Testis (tissue), 3 donors: ENCODE data around the gene AAK1. TPM values are rescaled to one million over a fixed set of nuclear protein-coding genes. Genes with fewer than 3 reads are reported as not detected.

Experiments used
- DNase-seq: peaks from one replicate; pipeline ENCODE4 v3.0.0-alpha.2; 2019
- H3K27ac ChIP-seq, 2 donors: fragments of 200-600 bp; sonication (generic); one replicate each; pipeline ENCODE4 v1.5.1; 2019
- H3K27me3 ChIP-seq: fragments of 200-600 bp; sonication (generic); one replicate; pipeline ENCODE4 v1.5.1; 2019
- H3K36me3 ChIP-seq: fragments of 200-600 bp; sonication (generic); one replicate; pipeline ENCODE4 v1.5.1; 2017; ENCODE audit warnings: low read depth; ENCODE audit errors: missing control alignments
- H3K4me1 ChIP-seq: fragments of 200-600 bp; sonication (generic); one replicate; pipeline ENCODE4 v1.5.1; 2019
- H3K4me3 ChIP-seq, 2 donors: fragments of 200-600 bp; sonication (generic); one replicate each; pipeline ENCODE4 v1.5.1; 2017 to 2019
- H3K9me3 ChIP-seq: fragments of 200-600 bp; sonication (generic); one replicate; pipeline ENCODE4 v1.5.1; 2017
- POLR2A ChIP-seq: fragments of 450-650 bp; IDR thresholded peaks from one replicate; pipeline ENCODE4 v1.6.1; 2017; ENCODE audit warnings: antibody characterized with exemption, mild to moderate bottlenecking, moderate library complexity
- WGBS, 2 donors: methylation state at CpG; one replicate each; pipeline ENCODE4 v1.1.5; 2018; 5-methylcytosine and 5-hydroxymethylcytosine counted together
- intact Hi-C: fragments of 100-400 bp; cut with DNase I; formaldehyde crosslinking; loops from one replicate; pipeline ENCODE4 v1.15.1; 2023; ENCODE audit warnings: low total_unique reads
- polyA plus RNA-seq: library from polyadenylated mRNA; stranded (reverse); fragments of 350-450 nt; fragmentation: Illumina TruSeq; extraction: RNeasy Lipid Tissue Mini Kit (QIAGEN cat#74804); gene quantifications from one replicate; pipeline ENCODE4 v1.2.3, GENCODE V29; 2014; ENCODE audit warnings: low read depth, low replicate concordance; ENCODE audit not compliant: insufficient read depth
- total RNA-seq, 2 donors: library from RNA; depleted of rRNA; stranded (reverse); fragments of >200 nt; gene quantifications; one replicate each; pipeline ENCODE4 v1.2.3, GENCODE V29; 2016
- TF ChIP-seq, protein P1 (sequence below), 3 experiments: fragments of 450-650 bp in 2 of 3; fragments of 200-600 bp in 1 of 3; sonication (generic) in 1 of 3; IDR thresholded peaks; one replicate each; pipeline ENCODE4 v1.5.1; 2016 to 2019; ENCODE audit warnings: antibody characterized with exemption in 3 of 3, mild to moderate bottlenecking in 2 of 3, moderate library complexity in 1 of 3

AAK1 gene
- total and polyA plus RNA-seq, 3 donors from 2014 or later, result 20.3 to 62.1 (median 47.9) TPM

DNA sequence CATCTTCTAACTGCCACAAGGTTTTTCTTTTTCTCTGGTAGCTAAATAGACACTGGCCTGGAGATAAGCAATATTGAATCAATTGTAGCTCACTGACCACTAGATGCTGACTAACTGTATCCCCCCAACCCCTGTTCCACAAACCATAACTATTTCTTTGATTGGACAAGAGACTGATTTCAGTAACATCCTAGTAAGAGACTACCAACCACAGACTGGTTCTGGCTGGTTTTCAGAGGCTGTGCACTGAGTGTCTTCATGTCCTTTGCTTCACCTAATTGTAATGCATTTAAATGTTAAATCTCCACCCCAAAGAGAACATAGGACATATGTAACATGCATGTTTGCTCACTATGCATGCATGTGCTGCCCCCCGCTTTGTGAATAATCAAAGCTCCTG is 3.2 kb upstream of the AAK1 start:
- Histone ChIP-seq H3K9me3 (no peaks in the 10 kb centered on the region), H3K27ac (no peak overlapping the region), H3K27me3 (no peaks in the 10 kb centered on the region), H3K4me1 (peaks cover 22% of the 10 kb centered on the region), H3K36me3 (no peaks in the 10 kb centered on the region), H3K4me3 (no peak overlapping the region)
- 59 to 92% methylated on average over 1 of the region's 1 CpG for WGBS, 2 donors
- no peak for DNase-seq
- TF ChIP-seq POLR2A, result no peak
- TF ChIP-seq, protein P1, sequence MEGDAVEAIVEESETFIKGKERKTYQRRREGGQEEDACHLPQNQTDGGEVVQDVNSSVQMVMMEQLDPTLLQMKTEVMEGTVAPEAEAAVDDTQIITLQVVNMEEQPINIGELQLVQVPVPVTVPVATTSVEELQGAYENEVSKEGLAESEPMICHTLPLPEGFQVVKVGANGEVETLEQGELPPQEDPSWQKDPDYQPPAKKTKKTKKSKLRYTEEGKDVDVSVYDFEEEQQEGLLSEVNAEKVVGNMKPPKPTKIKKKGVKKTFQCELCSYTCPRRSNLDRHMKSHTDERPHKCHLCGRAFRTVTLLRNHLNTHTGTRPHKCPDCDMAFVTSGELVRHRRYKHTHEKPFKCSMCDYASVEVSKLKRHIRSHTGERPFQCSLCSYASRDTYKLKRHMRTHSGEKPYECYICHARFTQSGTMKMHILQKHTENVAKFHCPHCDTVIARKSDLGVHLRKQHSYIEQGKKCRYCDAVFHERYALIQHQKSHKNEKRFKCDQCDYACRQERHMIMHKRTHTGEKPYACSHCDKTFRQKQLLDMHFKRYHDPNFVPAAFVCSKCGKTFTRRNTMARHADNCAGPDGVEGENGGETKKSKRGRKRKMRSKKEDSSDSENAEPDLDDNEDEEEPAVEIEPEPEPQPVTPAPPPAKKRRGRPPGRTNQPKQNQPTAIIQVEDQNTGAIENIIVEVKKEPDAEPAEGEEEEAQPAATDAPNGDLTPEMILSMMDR (IDR thresholded peaks at IDR 0.05), result no peak
- intact Hi-C loops, result no loop called here

DNA sequence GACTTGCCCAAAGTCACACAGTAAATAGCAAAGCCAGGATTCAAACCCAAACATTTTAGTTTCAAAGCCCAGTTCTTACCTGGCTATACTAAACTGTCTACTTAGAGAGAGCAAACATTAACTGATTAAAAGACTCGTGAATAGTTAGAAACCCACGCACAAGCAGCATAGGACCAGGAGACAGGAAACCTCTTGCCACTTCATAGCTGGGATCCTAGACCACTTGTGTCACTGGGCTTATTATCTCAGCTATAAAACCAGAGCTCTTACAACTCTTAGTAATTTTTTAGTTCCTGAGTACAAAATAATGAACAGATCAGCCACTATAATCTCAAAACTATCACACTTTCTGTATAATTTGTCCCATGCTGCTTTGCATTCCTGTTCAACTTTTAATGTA is 2.4 kb upstream of the AAK1 start:
- no peak overlapping the region for H3K4me3 ChIP-seq
- 65 to 66% methylated on average over 2 of the region's 2 CpGs for WGBS, 2 donors
- no peaks in the 10 kb centered on the region for H3K9me3 ChIP-seq
- intact Hi-C loops, result no loop called here
- no peaks in the 10 kb centered on the region for H3K27me3 ChIP-seq
- no peak for TF ChIP-seq POLR2A
- TF ChIP-seq, protein P1 (IDR thresholded peaks at IDR 0.05), result no peak
- DNase-seq, result no peak
- peaks cover 29% of the 10 kb centered on the region for H3K4me1 ChIP-seq
- H3K36me3 ChIP-seq, result no peaks in the 10 kb centered on the region
- H3K27ac ChIP-seq, result no peak overlapping the region

DNA sequence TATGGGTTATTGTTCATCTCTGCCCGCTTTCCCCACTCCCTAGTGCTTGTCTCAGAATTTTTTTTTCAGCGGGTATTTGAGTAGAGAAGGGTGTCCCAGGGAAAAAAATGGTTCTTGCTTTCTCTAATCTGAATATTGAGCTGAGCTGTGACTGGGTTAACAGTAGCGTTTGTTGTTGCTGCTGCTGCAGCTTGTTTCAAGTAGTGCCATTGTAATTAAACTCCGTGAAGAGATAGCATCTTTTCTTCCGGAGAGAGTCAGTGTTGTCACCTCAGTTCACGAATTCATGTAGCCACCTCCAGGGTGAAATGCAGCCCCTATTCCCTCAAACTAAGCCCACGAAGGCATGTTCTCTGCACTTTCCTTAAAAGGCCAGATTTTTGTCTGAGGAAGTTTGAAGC is 1.5 kb upstream of the AAK1 start:
- Histone ChIP-seq H3K4me1 (peaks cover 29% of the 10 kb centered on the region), H3K36me3 (no peaks in the 10 kb centered on the region), H3K27me3 (no peaks in the 10 kb centered on the region), H3K27ac (peak overlapping the region; percentile 93 to 98), H3K4me3 (peak overlapping the region; percentile 92 to 95), H3K9me3 (no peaks in the 10 kb centered on the region)
- 5% methylated on average over 7 of the region's 7 CpGs for WGBS, 2 donors
- DNase-seq, result no peak
- TF ChIP-seq POLR2A, result no peak
- TF ChIP-seq, protein P1 (IDR thresholded peaks at IDR 0.05), result no peak
- intact Hi-C loops, result no loop called here

DNA sequence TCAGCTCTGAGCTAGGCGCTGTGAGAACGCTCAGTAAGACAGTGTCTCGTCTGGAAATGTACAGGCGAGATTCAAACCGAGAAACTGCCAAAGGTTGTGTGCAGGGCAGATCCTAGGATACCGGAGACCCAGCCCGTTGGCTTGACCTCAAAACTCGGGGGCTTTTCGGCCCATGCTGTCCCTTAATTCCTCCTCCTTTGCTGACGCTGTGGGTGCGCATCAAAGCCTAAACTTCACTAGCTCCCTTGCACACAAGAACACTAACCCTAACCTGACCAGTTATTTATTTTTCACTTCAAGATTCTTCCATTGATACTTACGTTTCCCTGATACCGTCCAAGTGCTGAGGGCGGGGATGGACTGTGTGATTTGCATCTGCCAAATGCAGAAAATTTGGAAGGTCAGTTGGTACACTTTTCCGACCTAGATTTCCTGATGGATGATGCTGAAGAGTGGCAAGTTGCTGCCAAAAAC is 1.0 kb upstream of the AAK1 start:
- 1 to 2% methylated on average over 15 of the region's 15 CpGs for WGBS, 2 donors
- Histone ChIP-seq H3K36me3 (no peaks in the 10 kb centered on the region), H3K4me1 (peaks cover 29% of the 10 kb centered on the region), H3K4me3 (peak overlapping the region; percentile 92 to 95), H3K9me3 (no peaks in the 10 kb centered on the region), H3K27ac (peak overlapping the region; percentile 93 to 98), H3K27me3 (no peaks in the 10 kb centered on the region)
- no peak for DNase-seq
- TF ChIP-seq, protein P1 (IDR thresholded peaks at IDR 0.05), result no peak
- no peak for TF ChIP-seq POLR2A
- intact Hi-C loops, result no loop called here
